Measurements from ENCODE around the gene PPARD.

DNA sequence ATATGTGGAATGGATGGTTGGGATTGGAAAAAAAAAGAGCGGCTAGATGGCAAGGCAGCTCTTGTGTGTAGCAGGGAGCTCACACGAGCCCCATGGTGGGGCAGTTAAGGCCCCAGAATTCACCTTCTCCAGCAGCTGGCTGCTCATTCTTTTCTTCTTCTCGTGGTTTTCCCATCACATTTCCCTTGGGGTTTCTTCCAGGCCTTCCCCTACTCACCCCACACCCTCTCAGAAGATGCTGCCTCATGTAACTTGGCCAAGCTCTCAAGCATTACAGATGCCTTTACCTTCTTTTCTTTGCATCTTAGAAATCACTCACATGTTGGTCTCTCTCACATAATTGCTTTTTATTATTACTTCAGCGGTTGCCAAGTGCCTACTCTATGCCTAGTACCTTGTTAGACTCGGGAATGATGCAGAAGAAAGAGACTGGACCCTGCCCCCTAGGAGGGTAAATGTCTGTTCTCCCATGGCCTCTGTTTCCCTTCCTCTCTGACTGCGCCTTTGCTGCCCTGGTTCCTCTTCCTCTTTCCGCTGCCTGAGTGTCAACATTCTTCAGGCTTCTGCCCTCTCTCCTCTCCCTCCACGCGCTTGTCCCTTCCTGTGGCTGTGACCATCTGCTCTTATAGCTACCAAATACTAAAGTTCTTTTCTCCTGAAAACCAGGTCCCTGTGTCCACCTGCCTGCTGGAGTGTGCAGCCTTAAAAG, 28.6 kb downstream of the PPARD start:
- TF ChIP-seq, protein P1, sequence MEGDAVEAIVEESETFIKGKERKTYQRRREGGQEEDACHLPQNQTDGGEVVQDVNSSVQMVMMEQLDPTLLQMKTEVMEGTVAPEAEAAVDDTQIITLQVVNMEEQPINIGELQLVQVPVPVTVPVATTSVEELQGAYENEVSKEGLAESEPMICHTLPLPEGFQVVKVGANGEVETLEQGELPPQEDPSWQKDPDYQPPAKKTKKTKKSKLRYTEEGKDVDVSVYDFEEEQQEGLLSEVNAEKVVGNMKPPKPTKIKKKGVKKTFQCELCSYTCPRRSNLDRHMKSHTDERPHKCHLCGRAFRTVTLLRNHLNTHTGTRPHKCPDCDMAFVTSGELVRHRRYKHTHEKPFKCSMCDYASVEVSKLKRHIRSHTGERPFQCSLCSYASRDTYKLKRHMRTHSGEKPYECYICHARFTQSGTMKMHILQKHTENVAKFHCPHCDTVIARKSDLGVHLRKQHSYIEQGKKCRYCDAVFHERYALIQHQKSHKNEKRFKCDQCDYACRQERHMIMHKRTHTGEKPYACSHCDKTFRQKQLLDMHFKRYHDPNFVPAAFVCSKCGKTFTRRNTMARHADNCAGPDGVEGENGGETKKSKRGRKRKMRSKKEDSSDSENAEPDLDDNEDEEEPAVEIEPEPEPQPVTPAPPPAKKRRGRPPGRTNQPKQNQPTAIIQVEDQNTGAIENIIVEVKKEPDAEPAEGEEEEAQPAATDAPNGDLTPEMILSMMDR (IDR thresholded peaks at IDR 0.05; ENCODE audit: insufficient read depth, low read length) = no peak
- TF ChIP-seq, protein P2, sequence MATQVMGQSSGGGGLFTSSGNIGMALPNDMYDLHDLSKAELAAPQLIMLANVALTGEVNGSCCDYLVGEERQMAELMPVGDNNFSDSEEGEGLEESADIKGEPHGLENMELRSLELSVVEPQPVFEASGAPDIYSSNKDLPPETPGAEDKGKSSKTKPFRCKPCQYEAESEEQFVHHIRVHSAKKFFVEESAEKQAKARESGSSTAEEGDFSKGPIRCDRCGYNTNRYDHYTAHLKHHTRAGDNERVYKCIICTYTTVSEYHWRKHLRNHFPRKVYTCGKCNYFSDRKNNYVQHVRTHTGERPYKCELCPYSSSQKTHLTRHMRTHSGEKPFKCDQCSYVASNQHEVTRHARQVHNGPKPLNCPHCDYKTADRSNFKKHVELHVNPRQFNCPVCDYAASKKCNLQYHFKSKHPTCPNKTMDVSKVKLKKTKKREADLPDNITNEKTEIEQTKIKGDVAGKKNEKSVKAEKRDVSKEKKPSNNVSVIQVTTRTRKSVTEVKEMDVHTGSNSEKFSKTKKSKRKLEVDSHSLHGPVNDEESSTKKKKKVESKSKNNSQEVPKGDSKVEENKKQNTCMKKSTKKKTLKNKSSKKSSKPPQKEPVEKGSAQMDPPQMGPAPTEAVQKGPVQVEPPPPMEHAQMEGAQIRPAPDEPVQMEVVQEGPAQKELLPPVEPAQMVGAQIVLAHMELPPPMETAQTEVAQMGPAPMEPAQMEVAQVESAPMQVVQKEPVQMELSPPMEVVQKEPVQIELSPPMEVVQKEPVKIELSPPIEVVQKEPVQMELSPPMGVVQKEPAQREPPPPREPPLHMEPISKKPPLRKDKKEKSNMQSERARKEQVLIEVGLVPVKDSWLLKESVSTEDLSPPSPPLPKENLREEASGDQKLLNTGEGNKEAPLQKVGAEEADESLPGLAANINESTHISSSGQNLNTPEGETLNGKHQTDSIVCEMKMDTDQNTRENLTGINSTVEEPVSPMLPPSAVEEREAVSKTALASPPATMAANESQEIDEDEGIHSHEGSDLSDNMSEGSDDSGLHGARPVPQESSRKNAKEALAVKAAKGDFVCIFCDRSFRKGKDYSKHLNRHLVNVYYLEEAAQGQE (IDR thresholded peaks at IDR 0.05; ENCODE audit: insufficient replicate concordance, low read depth) = no peak

Data from HL-60 (cell line).